Panc1 (cell line): ENCODE results near the gene SH2D3C. TPM values are rescaled to one million over a fixed set of nuclear protein-coding genes. Genes with fewer than 3 reads are reported as not detected.

Source experiments
- ATAC-seq: fragments of 200-7000 bp; cut with Tn5 transposase; 2 replicates; pipeline ENCODE4 v1.9.1; 2020; ENCODE audit warnings: mild to moderate bottlenecking, moderate library complexity
- BruUV-seq: library from RNA; stranded (reverse); fragments of 400-500 nt; replicated peaks from 2 replicates; lab custom pipeline; 2021; lab: Mats Ljungman, UMichigan
- CTCF ChIA-PET: fragments of 300-600 bp; sonication (Branson Sonifier 250); formaldehyde crosslinking; loops from one replicate; lab custom pipeline; 2022; ENCODE audit warnings: antibody characterized with exemption; lab: Charles Lee
- POLR2A ChIA-PET: fragments of 300-600 bp; sonication (Branson Sonifier 250); formaldehyde crosslinking; loops from one replicate; lab custom pipeline; 2022; ENCODE audit warnings: antibody characterized with exemption; lab: Charles Lee
- DNase-seq: peaks from one replicate; pipeline ENCODE4 v3.0.0-alpha.2; 2010; ENCODE audit warnings: low read depth, low spot score
- H3K27ac ChIP-seq: 2 replicates; pipeline ENCODE4 v1.5.1; 2011; ENCODE audit warnings: mild to moderate bottlenecking, low read length, inconsistent platforms
- H3K27me3 ChIP-seq: fragments of 200-500 bp; sonication (Bioruptor generic); 2 replicates; pipeline ENCODE4 v1.6.0; 2014; ENCODE audit warnings: low read length, inconsistent platforms; ENCODE audit not compliant: control insufficient read depth, insufficient read depth
- H3K36me3 ChIP-seq: fragments of 200-500 bp; sonication (Bioruptor generic); 2 replicates; pipeline ENCODE4 v1.5.1; 2014; ENCODE audit warnings: inconsistent platforms, mild to moderate bottlenecking, low read length, moderate library complexity; ENCODE audit not compliant: control insufficient read depth, insufficient read depth
- H3K4me1 ChIP-seq: 2 replicates; pipeline ENCODE4 v1.5.1; 2011; ENCODE audit warnings: inconsistent platforms, mild to moderate bottlenecking, low read length, moderate library complexity; ENCODE audit not compliant: control insufficient read depth, insufficient read depth
- H3K4me3 ChIP-seq, 2 experiments: 2 replicates each; pipeline ENCODE4 v1.5.1; 2011 to 2012; ENCODE audit warnings: low read depth in 2 of 2, low read length in 2 of 2, mild to moderate bottlenecking in 2 of 2, inconsistent platforms in 1 of 2, moderate library complexity in 1 of 2
- H3K9me3 ChIP-seq: fragments of 200-500 bp; sonication (Bioruptor generic); 2 replicates; pipeline ENCODE4 v1.5.1; 2014; ENCODE audit warnings: low read depth, mild to moderate bottlenecking, inconsistent platforms, low read length, moderate library complexity; ENCODE audit not compliant: control insufficient read depth, insufficient read depth
- POLR2AphosphoS5 ChIP-seq: IDR thresholded peaks from 2 replicates; pipeline ENCODE4 v1.6.1; 2012; ENCODE audit warnings: mild to moderate bottlenecking, low read depth, low read length, moderate library complexity
- SIN3A ChIP-seq: IDR thresholded peaks from 2 replicates; pipeline ENCODE4 v1.6.1; 2012; ENCODE audit warnings: low read depth, mild to moderate bottlenecking, low read length, moderate library complexity, borderline replicate concordance; ENCODE audit not compliant: insufficient read depth
- TCF7L2 ChIP-seq: IDR thresholded peaks from 2 replicates; pipeline ENCODE4 v1.6.1; 2011; ENCODE audit warnings: mild to moderate bottlenecking, low read depth, low read length, inconsistent platforms
- in situ Hi-C: cut with HindIII; loops from 2 replicates; pipeline ENCODE4 v1.10.0; 2016; ENCODE audit warnings: low sequenced_read_pairs, low pct_unique_long_range_greater_than_20kb
- intact Hi-C: fragments of 100-400 bp; cut with micrococcal nuclease; formaldehyde crosslinking; loops from one replicate; pipeline ENCODE4 v1.10.0; 2022; ENCODE audit not compliant: unreplicated experiment
- microRNA-seq: library from miRNA; unstranded; fragments of <30 nt; microRNA quantifications from one replicate; pipeline ENCODE4 v1.1.0, GENCODE V29; 2020; ENCODE audit not compliant: unreplicated experiment
- total RNA-seq: library from RNA; stranded (reverse); gene quantifications from one replicate; pipeline ENCODE4 v1.2.1, GENCODE V29; 2021; ENCODE audit not compliant: unreplicated experiment
- TF ChIP-seq, protein P1 (sequence below), 2 experiments: IDR thresholded peaks; 2 replicates each; pipeline ENCODE4 v1.6.1; 2011 to 2012; ENCODE audit warnings: low read depth in 2 of 2, control low read depth in 1 of 2, low read length in 1 of 2, mild to moderate bottlenecking in 1 of 2, moderate library complexity in 1 of 2; ENCODE audit not compliant: insufficient read depth in 1 of 2
- TF ChIP-seq, protein P2 (sequence below): fragments of 450-650 bp; IDR thresholded peaks from 2 replicates; pipeline ENCODE4 v1.5.1; 2017; ENCODE audit warnings: mild to moderate bottlenecking

SH2D3C gene
- total RNA-seq, 1 experiment from 2014 or later = 0.49 TPM

- POLR2A ChIA-PET = no interaction called here
- in situ Hi-C loops = no loop called here
- H3K27me3 ChIP-seq = no peaks in the 10 kb centered on the region
- intact Hi-C loops = no loop called here
- no peaks in the 10 kb centered on the region for H3K36me3 ChIP-seq
- no TSS peak for BruUV-seq
- H3K9me3 ChIP-seq = no peaks in the 10 kb centered on the region
- no peak for ATAC-seq
- no peaks in the 10 kb centered on the region for H3K4me1 ChIP-seq
- CTCF ChIA-PET = no interaction called here
- TF ChIP-seq, protein P1, sequence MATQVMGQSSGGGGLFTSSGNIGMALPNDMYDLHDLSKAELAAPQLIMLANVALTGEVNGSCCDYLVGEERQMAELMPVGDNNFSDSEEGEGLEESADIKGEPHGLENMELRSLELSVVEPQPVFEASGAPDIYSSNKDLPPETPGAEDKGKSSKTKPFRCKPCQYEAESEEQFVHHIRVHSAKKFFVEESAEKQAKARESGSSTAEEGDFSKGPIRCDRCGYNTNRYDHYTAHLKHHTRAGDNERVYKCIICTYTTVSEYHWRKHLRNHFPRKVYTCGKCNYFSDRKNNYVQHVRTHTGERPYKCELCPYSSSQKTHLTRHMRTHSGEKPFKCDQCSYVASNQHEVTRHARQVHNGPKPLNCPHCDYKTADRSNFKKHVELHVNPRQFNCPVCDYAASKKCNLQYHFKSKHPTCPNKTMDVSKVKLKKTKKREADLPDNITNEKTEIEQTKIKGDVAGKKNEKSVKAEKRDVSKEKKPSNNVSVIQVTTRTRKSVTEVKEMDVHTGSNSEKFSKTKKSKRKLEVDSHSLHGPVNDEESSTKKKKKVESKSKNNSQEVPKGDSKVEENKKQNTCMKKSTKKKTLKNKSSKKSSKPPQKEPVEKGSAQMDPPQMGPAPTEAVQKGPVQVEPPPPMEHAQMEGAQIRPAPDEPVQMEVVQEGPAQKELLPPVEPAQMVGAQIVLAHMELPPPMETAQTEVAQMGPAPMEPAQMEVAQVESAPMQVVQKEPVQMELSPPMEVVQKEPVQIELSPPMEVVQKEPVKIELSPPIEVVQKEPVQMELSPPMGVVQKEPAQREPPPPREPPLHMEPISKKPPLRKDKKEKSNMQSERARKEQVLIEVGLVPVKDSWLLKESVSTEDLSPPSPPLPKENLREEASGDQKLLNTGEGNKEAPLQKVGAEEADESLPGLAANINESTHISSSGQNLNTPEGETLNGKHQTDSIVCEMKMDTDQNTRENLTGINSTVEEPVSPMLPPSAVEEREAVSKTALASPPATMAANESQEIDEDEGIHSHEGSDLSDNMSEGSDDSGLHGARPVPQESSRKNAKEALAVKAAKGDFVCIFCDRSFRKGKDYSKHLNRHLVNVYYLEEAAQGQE (IDR thresholded peaks at IDR 0.05; ENCODE audit: insufficient read depth in 1 of 2, low read depth in 2 of 2, low read length in 1 of 2) = no peak
- TF ChIP-seq POLR2AphosphoS5 (no peak), SIN3A (no peak), TCF7L2 (no peak)
- TF ChIP-seq, protein P2, sequence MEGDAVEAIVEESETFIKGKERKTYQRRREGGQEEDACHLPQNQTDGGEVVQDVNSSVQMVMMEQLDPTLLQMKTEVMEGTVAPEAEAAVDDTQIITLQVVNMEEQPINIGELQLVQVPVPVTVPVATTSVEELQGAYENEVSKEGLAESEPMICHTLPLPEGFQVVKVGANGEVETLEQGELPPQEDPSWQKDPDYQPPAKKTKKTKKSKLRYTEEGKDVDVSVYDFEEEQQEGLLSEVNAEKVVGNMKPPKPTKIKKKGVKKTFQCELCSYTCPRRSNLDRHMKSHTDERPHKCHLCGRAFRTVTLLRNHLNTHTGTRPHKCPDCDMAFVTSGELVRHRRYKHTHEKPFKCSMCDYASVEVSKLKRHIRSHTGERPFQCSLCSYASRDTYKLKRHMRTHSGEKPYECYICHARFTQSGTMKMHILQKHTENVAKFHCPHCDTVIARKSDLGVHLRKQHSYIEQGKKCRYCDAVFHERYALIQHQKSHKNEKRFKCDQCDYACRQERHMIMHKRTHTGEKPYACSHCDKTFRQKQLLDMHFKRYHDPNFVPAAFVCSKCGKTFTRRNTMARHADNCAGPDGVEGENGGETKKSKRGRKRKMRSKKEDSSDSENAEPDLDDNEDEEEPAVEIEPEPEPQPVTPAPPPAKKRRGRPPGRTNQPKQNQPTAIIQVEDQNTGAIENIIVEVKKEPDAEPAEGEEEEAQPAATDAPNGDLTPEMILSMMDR = no peak
- H3K4me3 ChIP-seq = no peak overlapping the region
- DNase-seq = no peak
- H3K27ac ChIP-seq = no peak overlapping the region
Measured at GRCh38 chr9:127689329-127690000, 89.0 kb downstream of the SH2D3C start.

Small RNAs within 50 kb of the gene (microRNA-seq; reads per million reads assigned to microRNA genes)
- not detected for gene MIR2861
- gene MIR3960 = not detected

Other genes starting within 250 kb of the SH2D3C start
- gene STXBP1, start 166.4 kb downstream of the SH2D3C start, total RNA-seq = 67.5 TPM
- gene CFAP157, start 71.7 kb downstream of the SH2D3C start, total RNA-seq = not detected
- 13.8 TPM for gene PTRH1, start 63.0 kb downstream of the SH2D3C start, total RNA-seq
- gene TTC16, start 62.6 kb downstream of the SH2D3C start, total RNA-seq = 0.05 TPM
- 8.2 TPM for gene TOR2A, start 43.4 kb downstream of the SH2D3C start, total RNA-seq
- 48.7 TPM for gene CDK9, start 7.4 kb upstream of the SH2D3C start, total RNA-seq
- gene FPGS, start 24.2 kb upstream of the SH2D3C start, total RNA-seq = 56.5 TPM
- gene ENG, start 76.0 kb upstream of the SH2D3C start, total RNA-seq = 25.1 TPM
- 62.1 TPM for gene AK1, start 99.0 kb upstream of the SH2D3C start, total RNA-seq
- gene ST6GALNAC6, start 120.9 kb upstream of the SH2D3C start, total RNA-seq = 50.2 TPM
- gene ST6GALNAC4, start 138.4 kb upstream of the SH2D3C start, total RNA-seq = 38.0 TPM
- gene PIP5KL1, start 152.1 kb upstream of the SH2D3C start, total RNA-seq = 7.8 TPM
- 58.7 TPM for gene DPM2, start 159.2 kb upstream of the SH2D3C start, total RNA-seq
- gene EEIG1, start 202.3 kb upstream of the SH2D3C start, total RNA-seq = 361 TPM